IPS-18a (cell line): ENCODE measurements around the gene NRXN3.

Experiments
- H3K27ac ChIP-seq: one replicate; pipeline ENCODE4 v1.5.1; 2013; ENCODE audit warnings: low read length
- H3K27me3 ChIP-seq: one replicate; pipeline ENCODE4 v1.6.1; 2013; ENCODE audit warnings: mild to moderate bottlenecking, low read length; ENCODE audit not compliant: control insufficient read depth, insufficient read depth
- H3K36me3 ChIP-seq: one replicate; pipeline ENCODE4 v1.6.1; 2013; ENCODE audit warnings: low read depth, low read length; ENCODE audit not compliant: control insufficient read depth
- H3K4me1 ChIP-seq: one replicate; pipeline ENCODE4 v1.6.1; 2013; ENCODE audit warnings: low read depth, low read length; ENCODE audit not compliant: control insufficient read depth
- H3K4me3 ChIP-seq: one replicate; pipeline ENCODE4 v1.5.1; 2013; ENCODE audit warnings: low read length
- H3K9ac ChIP-seq: one replicate; pipeline ENCODE4 v1.6.1; 2013; ENCODE audit warnings: mild to moderate bottlenecking, low read length, moderate library complexity
- H3K9me3 ChIP-seq: one replicate; pipeline ENCODE4 v1.6.1; 2013; ENCODE audit warnings: low read depth, low read length; ENCODE audit not compliant: control insufficient read depth

NRXN3 gene

GRCh38 chr14:79500489-79500888 lies 1330.3 kb downstream of the NRXN3 start:
- no peak overlapping the region for H3K9ac ChIP-seq
- H3K4me3 ChIP-seq: no peak overlapping the region
- no peaks in the 10 kb centered on the region for H3K27me3 ChIP-seq
- H3K4me1 ChIP-seq: peaks cover 3% of the 10 kb centered on the region
- H3K36me3 ChIP-seq: no peaks in the 10 kb centered on the region
- H3K27ac ChIP-seq: no peak overlapping the region
- H3K9me3 ChIP-seq: no peaks in the 10 kb centered on the region

GRCh38 chr14:79502136-79502750 lies 1332.1 kb downstream of the NRXN3 start:
- no peak overlapping the region for H3K27ac ChIP-seq
- no peak overlapping the region for H3K9ac ChIP-seq
- H3K27me3 ChIP-seq: no peaks in the 10 kb centered on the region
- no peaks in the 10 kb centered on the region for H3K9me3 ChIP-seq
- no peaks in the 10 kb centered on the region for H3K36me3 ChIP-seq
- H3K4me1 ChIP-seq: peaks cover 3% of the 10 kb centered on the region
- no peak overlapping the region for H3K4me3 ChIP-seq

- no peak overlapping the region for H3K9ac ChIP-seq
- H3K4me1 ChIP-seq: peaks cover 3% of the 10 kb centered on the region
- no peaks in the 10 kb centered on the region for H3K36me3 ChIP-seq
- no peak overlapping the region for H3K4me3 ChIP-seq
- no peaks in the 10 kb centered on the region for H3K27me3 ChIP-seq
- no peak overlapping the region for H3K27ac ChIP-seq
- H3K9me3 ChIP-seq: no peaks in the 10 kb centered on the region
These were observed 1332.6 kb downstream of the NRXN3 start for GRCh38 chr14:79502751-79503148.

DNA sequence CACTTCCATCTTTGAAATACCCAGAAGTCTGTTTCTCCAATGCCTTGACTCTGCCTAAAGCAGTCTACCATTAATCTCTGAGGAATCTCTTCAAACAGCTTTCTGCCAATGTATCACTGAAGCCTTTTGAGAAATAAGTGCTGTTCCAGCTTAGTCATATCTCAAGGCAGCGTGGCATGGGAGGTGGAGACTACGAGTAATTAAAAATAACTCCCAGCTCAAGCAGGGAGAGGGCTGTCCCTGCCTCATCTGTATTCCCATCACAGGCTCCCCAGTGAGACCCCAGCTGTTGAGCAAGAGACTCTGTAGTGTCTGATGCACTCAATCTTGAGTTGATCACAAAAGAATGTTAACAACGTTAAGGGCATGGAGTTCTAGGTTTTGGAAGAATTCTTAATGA lies 1340.5 kb downstream of the NRXN3 start:
- Histone ChIP-seq H3K9ac (no peak overlapping the region), H3K4me1 (no peaks in the 10 kb centered on the region), H3K27me3 (no peaks in the 10 kb centered on the region), H3K9me3 (no peaks in the 10 kb centered on the region), H3K4me3 (no peak overlapping the region), H3K27ac (no peak overlapping the region), H3K36me3 (no peaks in the 10 kb centered on the region)

- no peaks in the 10 kb centered on the region for H3K36me3 ChIP-seq
- H3K4me3 ChIP-seq: no peak overlapping the region
- no peak overlapping the region for H3K9ac ChIP-seq
- no peaks in the 10 kb centered on the region for H3K27me3 ChIP-seq
- no peaks in the 10 kb centered on the region for H3K9me3 ChIP-seq
- H3K4me1 ChIP-seq: no peaks in the 10 kb centered on the region
- no peak overlapping the region for H3K27ac ChIP-seq
These were observed 1341.0 kb downstream of the NRXN3 start for GRCh38 chr14:79511146-79511545.

- Histone ChIP-seq H3K9me3 (no peaks in the 10 kb centered on the region), H3K27ac (no peak overlapping the region), H3K4me1 (no peaks in the 10 kb centered on the region), H3K27me3 (no peaks in the 10 kb centered on the region), H3K36me3 (no peaks in the 10 kb centered on the region), H3K4me3 (no peak overlapping the region), H3K9ac (no peak overlapping the region)
These were observed 1343.3 kb downstream of the NRXN3 start for GRCh38 chr14:79513446-79513845.

- no peaks in the 10 kb centered on the region for H3K9me3 ChIP-seq
- H3K36me3 ChIP-seq: no peaks in the 10 kb centered on the region
- H3K4me1 ChIP-seq: peaks cover 3% of the 10 kb centered on the region
- H3K4me3 ChIP-seq: no peak overlapping the region
- H3K9ac ChIP-seq: no peak overlapping the region
- no peak overlapping the region for H3K27ac ChIP-seq
- no peaks in the 10 kb centered on the region for H3K27me3 ChIP-seq
These were observed 1344.5 kb downstream of the NRXN3 start for GRCh38 chr14:79514700-79515099.

GRCh38 chr14:79515158-79515557 lies 1345.0 kb downstream of the NRXN3 start:
- peaks cover 3% of the 10 kb centered on the region for H3K4me1 ChIP-seq
- no peaks in the 10 kb centered on the region for H3K9me3 ChIP-seq
- H3K4me3 ChIP-seq: no peak overlapping the region
- H3K9ac ChIP-seq: no peak overlapping the region
- H3K36me3 ChIP-seq: no peaks in the 10 kb centered on the region
- H3K27ac ChIP-seq: no peak overlapping the region
- no peaks in the 10 kb centered on the region for H3K27me3 ChIP-seq

DNA sequence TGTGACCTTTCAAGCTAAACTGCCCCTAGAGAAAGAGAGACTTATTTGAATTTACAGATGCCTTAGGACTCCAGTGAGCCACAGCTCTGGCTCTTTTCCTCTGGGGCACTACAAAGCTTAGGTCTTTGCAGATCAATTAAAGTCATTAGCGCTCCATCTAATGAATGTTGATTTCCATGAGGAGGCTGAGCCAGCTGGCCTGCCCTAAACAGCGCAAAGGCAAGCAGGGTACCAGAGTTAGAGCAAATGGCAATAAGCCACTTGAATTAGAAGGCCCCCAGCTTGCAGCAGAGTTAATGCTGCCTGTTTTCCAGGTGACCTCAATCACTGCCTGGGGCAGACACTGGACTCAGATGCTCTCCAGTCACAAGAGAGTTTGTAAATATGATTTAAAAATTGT lies 1345.8 kb downstream of the NRXN3 start:
- H3K9me3 ChIP-seq: no peaks in the 10 kb centered on the region
- H3K27ac ChIP-seq: no peak overlapping the region
- H3K27me3 ChIP-seq: no peaks in the 10 kb centered on the region

GRCh38 chr14:79525416-79525815 lies 1355.2 kb downstream of the NRXN3 start:
- H3K4me3 ChIP-seq: no peak overlapping the region
- H3K9me3 ChIP-seq: no peaks in the 10 kb centered on the region
- H3K27me3 ChIP-seq: no peaks in the 10 kb centered on the region
- H3K4me1 ChIP-seq: peaks cover 5% of the 10 kb centered on the region
- H3K9ac ChIP-seq: no peak overlapping the region
- H3K27ac ChIP-seq: no peak overlapping the region
- H3K36me3 ChIP-seq: no peaks in the 10 kb centered on the region

More for the DNA sequence above, 1345.8 kb downstream of the NRXN3 start:
- H3K36me3 ChIP-seq: no peaks in the 10 kb centered on the region
- no peak overlapping the region for H3K4me3 ChIP-seq
- no peak overlapping the region for H3K9ac ChIP-seq
- peaks cover 3% of the 10 kb centered on the region for H3K4me1 ChIP-seq

DNA sequence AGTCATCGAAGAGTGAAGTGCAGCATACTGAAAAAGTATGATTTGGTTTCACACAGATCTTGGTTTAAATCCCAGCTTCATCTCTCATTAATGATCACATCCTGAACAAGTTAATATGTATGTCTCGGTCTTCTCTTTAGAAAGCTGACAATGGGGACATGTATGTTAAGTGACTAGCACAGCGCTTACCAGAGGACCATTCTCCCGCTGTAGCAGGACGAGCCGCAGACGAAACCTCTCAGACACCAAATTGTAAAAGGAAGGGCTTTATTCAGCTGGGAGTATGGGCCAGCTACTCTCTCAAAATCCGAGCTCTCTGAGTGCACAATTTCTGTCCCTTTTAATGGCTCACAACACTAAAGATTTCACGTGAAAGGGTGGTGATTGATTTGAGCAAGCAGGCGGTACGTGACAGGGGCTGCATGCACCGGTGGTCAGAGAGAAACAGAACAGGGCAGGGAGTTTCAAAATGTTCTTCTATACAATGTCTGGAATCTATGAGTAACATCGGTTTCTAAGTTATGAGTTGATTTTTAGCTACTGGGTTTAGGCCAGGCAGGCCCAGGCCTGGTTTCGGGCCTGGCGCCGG lies 1358.7 kb downstream of the NRXN3 start:
- no peak overlapping the region for H3K9ac ChIP-seq
- no peaks in the 10 kb centered on the region for H3K9me3 ChIP-seq
- H3K36me3 ChIP-seq: no peaks in the 10 kb centered on the region
- no peak overlapping the region for H3K4me3 ChIP-seq
- H3K27me3 ChIP-seq: no peaks in the 10 kb centered on the region
- no peak overlapping the region for H3K27ac ChIP-seq
- H3K4me1 ChIP-seq: peaks cover 1% of the 10 kb centered on the region

GRCh38 chr14:79530555-79530954 lies 1360.4 kb downstream of the NRXN3 start:
- no peaks in the 10 kb centered on the region for H3K36me3 ChIP-seq
- peaks cover 11% of the 10 kb centered on the region for H3K4me1 ChIP-seq
- no peak overlapping the region for H3K4me3 ChIP-seq
- H3K27ac ChIP-seq: no peak overlapping the region
- H3K27me3 ChIP-seq: no peaks in the 10 kb centered on the region
- no peaks in the 10 kb centered on the region for H3K9me3 ChIP-seq
- H3K9ac ChIP-seq: no peak overlapping the region
